Right renal cortex interstitium (tissue), 3 donors: Measurements from ENCODE around the gene ZNF521. TPM values are rescaled to one million over a fixed set of nuclear protein-coding genes. Genes with fewer than 3 reads are reported as not detected.
"Not testable (repeated sequence)": the region's sequence is repeated elsewhere in the genome, so short reads cannot be mapped to it uniquely, and the experiment has no call there.

Experiments used
- DNase-seq, 3 donors: peaks; one replicate each; pipeline ENCODE4 v3.0.0-alpha.2; 2013; ENCODE audit warnings: low read depth in 3 of 3, low spot score in 2 of 3
- polyA plus RNA-seq, 3 donors: library from polyadenylated mRNA; unstranded; fragments of 120-200 nt; gene quantifications; one replicate each; pipeline ENCODE4 v1.2.1, GENCODE V29; 2013; ENCODE audit not compliant: insufficient read length in 3 of 3

ZNF521 gene
- polyA plus RNA-seq, 3 donors: 42.2 to 45.1 (median 43.0) TPM

GRCh38 chr18:25295624-25296138, 56.3 kb downstream of the ZNF521 start:
- DNase-seq: no peak

GRCh38 chr18:25291150-25291549, 60.8 kb downstream of the ZNF521 start:
- DNase-seq: no peak

GRCh38 chr18:25289001-25289631, 62.9 kb downstream of the ZNF521 start:
- DNase-seq: no peak

- DNase-seq: no peak
Observed at GRCh38 chr18:25288340-25288938, 63.5 kb downstream of the ZNF521 start.

- no peak for DNase-seq
Observed at GRCh38 chr18:25287106-25287505, 64.9 kb downstream of the ZNF521 start.

- no peak for DNase-seq
Observed at GRCh38 chr18:25284861-25285550, 67.0 kb downstream of the ZNF521 start.

GRCh38 chr18:25284281-25284680, 67.7 kb downstream of the ZNF521 start:
- DNase-seq: no peak

- DNase-seq: no peak
Observed at GRCh38 chr18:25283781-25284180, 68.2 kb downstream of the ZNF521 start.

- no peak for DNase-seq
Observed at GRCh38 chr18:25282896-25283703, 68.9 kb downstream of the ZNF521 start.

GRCh38 chr18:25282282-25282681, 69.7 kb downstream of the ZNF521 start:
- no peak for DNase-seq

GRCh38 chr18:25281556-25281955, 70.4 kb downstream of the ZNF521 start:
- DNase-seq: no peak

- DNase-seq: no peak
Observed at GRCh38 chr18:25279961-25280360, 72.0 kb downstream of the ZNF521 start.

GRCh38 chr18:25279556-25279955, 72.4 kb downstream of the ZNF521 start:
- DNase-seq: no peak

- DNase-seq: no peak
Observed at GRCh38 chr18:25279133-25279532, 72.8 kb downstream of the ZNF521 start.

- DNase-seq: no peak
Observed at GRCh38 chr18:25278394-25278793, 73.6 kb downstream of the ZNF521 start.

- peak; percentile 40 to 71 (median 59) for DNase-seq
Observed at GRCh38 chr18:25275412-25276001, 76.5 kb downstream of the ZNF521 start.

- DNase-seq: no peak
Observed at GRCh38 chr18:25274926-25275325, 77.0 kb downstream of the ZNF521 start.

GRCh38 chr18:25266931-25267527, 84.9 kb downstream of the ZNF521 start:
- not testable (repeated sequence) for DNase-seq

GRCh38 chr18:25262920-25263319, 89.0 kb downstream of the ZNF521 start:
- no peak for DNase-seq

GRCh38 chr18:25261768-25262167, 90.2 kb downstream of the ZNF521 start:
- DNase-seq: no peak
